Karpas-422 (cell line): ENCODE results near the gene SCARF1. TPM values are rescaled to one million over a fixed set of nuclear protein-coding genes. Genes with fewer than 3 reads are reported as not detected.

Experiments
- DNase-seq: peaks from one replicate; pipeline ENCODE4 v3.0.0-alpha.2; 2015
- H2AFZ ChIP-seq: fragments of 200-600 bp; sonication (generic); 2 replicates; pipeline ENCODE4 v1.6.1; 2014; ENCODE audit warnings: antibody characterized with exemption, low read length, mixed read lengths
- H3K27ac ChIP-seq: fragments of 200-600 bp; sonication (generic); 2 replicates; pipeline ENCODE4 v1.5.1; 2014; ENCODE audit warnings: mild to moderate bottlenecking, low read length, moderate library complexity
- H3K27me3 ChIP-seq: fragments of 200-600 bp; sonication (generic); 2 replicates; pipeline ENCODE4 v1.6.1; 2014; ENCODE audit warnings: low read length, mixed read lengths
- H3K36me3 ChIP-seq: fragments of 200-600 bp; sonication (generic); 2 replicates; pipeline ENCODE4 v1.6.1; 2014; ENCODE audit warnings: low read length, mixed read lengths; ENCODE audit not compliant: insufficient read depth
- H3K4me1 ChIP-seq: fragments of 200-600 bp; sonication (generic); 2 replicates; pipeline ENCODE4 v1.6.1; 2014; ENCODE audit warnings: mild to moderate bottlenecking, low read length, mixed read lengths
- H3K4me2 ChIP-seq: fragments of 200-600 bp; sonication (generic); 2 replicates; pipeline ENCODE4 v1.6.1; 2014; ENCODE audit warnings: low read length, low read depth, mild to moderate bottlenecking; ENCODE audit not compliant: poor library complexity, severe bottlenecking
- H3K4me3 ChIP-seq: fragments of 200-600 bp; sonication (generic); 2 replicates; pipeline ENCODE4 v1.5.1; 2014; ENCODE audit warnings: mild to moderate bottlenecking, antibody characterized with exemption, low read length, mixed read lengths
- H3K79me2 ChIP-seq: fragments of 200-600 bp; sonication (generic); 2 replicates; pipeline ENCODE4 v1.6.1; 2014; ENCODE audit warnings: mild to moderate bottlenecking, low read length, mixed read lengths
- H3K9ac ChIP-seq: fragments of 200-600 bp; sonication (generic); 2 replicates; pipeline ENCODE4 v1.6.0; 2014; ENCODE audit warnings: low read length
- H3K9me2 ChIP-seq: fragments of 200-600 bp; sonication (generic), shearing (Covaris generic); replicated peaks from 2 replicates; pipeline ENCODE4 v1.6.0; 2014; ENCODE audit warnings: mild to moderate bottlenecking, low read length, moderate library complexity; ENCODE audit not compliant: insufficient read depth
- H3K9me3 ChIP-seq: fragments of 300-700, 200-600 bp; sonication (generic); 2 replicates; pipeline ENCODE4 v1.6.1; 2014; ENCODE audit warnings: low read length, mixed read lengths
- H4K20me1 ChIP-seq: fragments of 200-600 bp; sonication (generic); 2 replicates; pipeline ENCODE4 v1.6.1; 2014; ENCODE audit warnings: mild to moderate bottlenecking, antibody characterized with exemption, low read length, low read depth; ENCODE audit not compliant: insufficient read depth
- total RNA-seq: library from RNA; depleted of rRNA; stranded (reverse); fragments of >200 nt; shearing (Covaris generic); gene quantifications from 2 replicates; pipeline ENCODE4 v1.2.3, GENCODE V29; 2014; ENCODE audit warnings: low replicate concordance

The SCARF1 gene
- total RNA-seq, 1 experiment from 2014 or later, result not detected

DNA sequence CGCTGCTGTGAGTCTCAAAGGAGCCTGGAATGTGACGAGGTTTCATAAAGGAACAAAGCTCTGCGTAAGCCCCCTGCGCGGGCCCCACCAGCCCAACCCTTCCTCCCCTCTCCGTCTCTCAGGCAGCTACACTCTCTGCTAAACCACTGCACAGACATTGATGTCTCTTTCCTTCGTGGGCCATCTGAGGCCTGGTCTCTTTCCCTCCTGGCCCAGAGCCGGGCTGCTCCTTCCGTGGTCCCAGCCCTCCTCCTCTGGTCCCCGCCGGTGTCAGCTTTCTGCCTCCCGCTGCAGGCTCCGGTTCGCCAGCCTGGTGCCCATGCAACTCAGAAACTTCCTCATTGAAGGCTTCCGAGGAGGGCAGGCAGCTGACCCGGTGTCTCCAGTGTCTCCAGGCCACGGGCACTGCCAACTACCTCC lies 7.4 kb downstream of the SCARF1 start:
- no peak overlapping the region for H3K27ac ChIP-seq
- H3K9me3 ChIP-seq, result no peaks in the 10 kb centered on the region
- H3K27me3 ChIP-seq, result no peaks in the 10 kb centered on the region
- DNase-seq, result no peak
- no peak overlapping the region for H3K9ac ChIP-seq
- no peaks in the 10 kb centered on the region for H3K36me3 ChIP-seq
- H4K20me1 ChIP-seq, result no peaks in the 10 kb centered on the region
- H3K9me2 ChIP-seq, result no peaks in the 10 kb centered on the region
- H2AFZ ChIP-seq, result no peak overlapping the region
- no peaks in the 10 kb centered on the region for H3K4me1 ChIP-seq
- no peaks in the 10 kb centered on the region for H3K79me2 ChIP-seq
- H3K4me2 ChIP-seq, result no peak overlapping the region
- no peak overlapping the region for H3K4me3 ChIP-seq

DNA sequence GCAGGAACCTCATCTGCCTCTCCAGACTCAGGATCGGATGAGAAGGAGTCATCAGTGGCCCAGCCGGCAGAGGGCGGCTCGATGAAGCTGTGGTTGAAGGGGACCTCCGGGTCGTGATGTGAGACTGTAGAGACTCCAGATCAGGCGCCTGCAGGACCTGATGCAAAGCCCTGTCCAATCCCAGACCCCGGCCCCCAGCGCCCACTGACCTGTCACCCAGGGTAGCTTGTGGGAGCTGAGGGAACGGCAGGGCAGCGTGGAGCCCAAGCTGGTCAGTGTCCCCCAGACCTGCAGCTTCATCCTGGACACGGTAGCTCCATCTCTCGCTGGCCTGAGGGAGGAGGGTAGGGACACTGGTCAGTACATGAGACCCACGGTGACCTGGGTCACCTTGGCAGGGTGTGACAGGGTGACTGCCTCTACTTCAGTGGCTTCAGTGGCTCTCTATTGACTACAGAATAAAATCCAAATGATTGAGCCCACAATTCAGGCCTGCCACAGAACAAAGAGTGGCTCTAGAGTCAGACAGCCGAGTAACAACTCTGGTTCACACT lies 8.7 kb downstream of the SCARF1 start:
- H4K20me1 ChIP-seq, result no peaks in the 10 kb centered on the region
- H3K27me3 ChIP-seq, result no peaks in the 10 kb centered on the region
- H3K4me1 ChIP-seq, result no peaks in the 10 kb centered on the region
- no peak for DNase-seq
- no peak overlapping the region for H3K4me2 ChIP-seq
- H3K9ac ChIP-seq, result no peak overlapping the region
- no peaks in the 10 kb centered on the region for H3K36me3 ChIP-seq
- no peaks in the 10 kb centered on the region for H3K9me2 ChIP-seq
- no peak overlapping the region for H3K4me3 ChIP-seq
- H3K27ac ChIP-seq, result no peak overlapping the region
- H3K79me2 ChIP-seq, result no peaks in the 10 kb centered on the region
- H2AFZ ChIP-seq, result no peak overlapping the region
- no peaks in the 10 kb centered on the region for H3K9me3 ChIP-seq

DNA sequence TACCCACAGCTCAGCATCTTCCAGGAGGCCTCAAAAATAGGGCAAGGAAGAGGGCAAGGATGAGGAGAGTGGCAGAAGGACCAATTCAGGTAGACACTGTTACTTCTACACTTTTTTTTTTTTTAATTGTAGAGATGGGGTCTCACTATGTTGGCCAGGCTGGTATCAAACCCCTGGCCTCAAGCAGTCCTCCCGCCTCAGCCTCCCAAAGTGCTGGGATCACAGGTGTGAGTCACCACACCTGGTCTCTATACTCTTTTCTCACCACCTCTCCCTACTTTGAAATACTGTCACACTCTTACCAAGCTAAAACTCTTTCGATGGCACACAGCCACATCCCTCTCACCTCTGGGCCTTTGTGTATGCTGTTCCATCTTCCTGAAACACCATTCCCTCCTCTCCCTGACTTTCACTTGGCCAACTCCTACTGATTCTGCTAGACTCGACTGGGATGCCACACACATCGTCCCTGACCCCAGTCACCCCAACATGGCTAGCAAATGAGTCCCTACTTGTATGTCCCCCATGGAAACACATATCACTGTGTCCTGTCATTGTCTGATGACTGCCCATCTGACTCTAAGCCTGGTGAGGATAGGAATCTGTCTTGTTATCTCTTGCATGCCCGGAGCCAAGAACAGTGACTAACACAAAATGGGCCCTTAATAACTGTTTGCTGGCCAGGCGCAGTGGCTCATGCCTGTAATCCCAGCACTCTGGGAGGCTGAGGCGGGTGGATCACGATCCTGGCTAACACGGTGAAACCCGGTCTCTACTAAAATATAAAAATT lies 9.7 kb downstream of the SCARF1 start:
- H3K4me1 ChIP-seq, result no peaks in the 10 kb centered on the region
- no peaks in the 10 kb centered on the region for H3K36me3 ChIP-seq
- no peak overlapping the region for H3K4me2 ChIP-seq
- no peaks in the 10 kb centered on the region for H4K20me1 ChIP-seq
- DNase-seq, result no peak
- H3K9me3 ChIP-seq, result no peaks in the 10 kb centered on the region
- H3K27me3 ChIP-seq, result no peaks in the 10 kb centered on the region
- no peaks in the 10 kb centered on the region for H3K9me2 ChIP-seq
- H2AFZ ChIP-seq, result no peak overlapping the region
- no peak overlapping the region for H3K4me3 ChIP-seq
- H3K9ac ChIP-seq, result no peak overlapping the region
- H3K27ac ChIP-seq, result no peak overlapping the region
- H3K79me2 ChIP-seq, result no peaks in the 10 kb centered on the region

DNA sequence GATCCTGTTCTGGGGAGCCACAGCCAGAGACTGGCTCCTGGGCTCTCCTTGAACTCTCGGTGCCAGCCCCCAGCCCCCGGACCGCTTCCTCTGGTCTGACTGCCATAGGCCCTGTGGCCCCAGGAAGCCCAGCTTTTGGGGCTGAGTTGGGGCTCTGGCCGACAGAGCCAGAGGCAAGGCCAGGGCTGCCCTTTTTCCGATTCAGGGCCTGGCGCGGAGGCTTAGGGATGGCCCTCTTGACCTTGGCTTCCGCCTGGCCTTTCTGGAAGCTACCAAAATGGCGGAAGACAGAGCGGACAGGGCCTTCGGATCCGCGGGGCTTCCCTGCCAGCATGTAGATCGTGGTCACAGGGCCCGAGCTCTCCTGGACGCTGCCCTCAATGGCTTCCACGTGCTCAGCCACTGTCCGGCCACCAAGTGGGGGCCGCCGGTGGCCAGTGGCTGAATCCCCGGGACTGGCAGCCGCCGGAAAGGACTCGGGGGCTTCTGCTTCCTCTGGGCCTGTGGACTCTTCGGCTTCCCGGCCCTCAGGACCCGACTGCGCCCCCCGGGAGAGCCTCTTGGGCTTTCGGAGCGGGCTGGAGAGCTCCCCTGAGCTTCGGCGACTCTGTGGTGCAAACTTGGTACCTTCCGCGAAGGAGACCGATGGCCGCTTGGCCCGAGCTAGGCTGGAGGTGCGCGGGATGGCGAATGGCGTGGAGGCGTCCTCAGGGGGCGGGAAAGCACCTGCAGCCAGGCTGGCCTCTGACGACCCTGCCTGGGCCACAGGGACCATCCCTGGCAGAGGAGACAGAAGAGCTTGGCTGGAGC lies 10.5 kb downstream of the SCARF1 start:
- no peaks in the 10 kb centered on the region for H3K4me1 ChIP-seq
- H3K36me3 ChIP-seq, result no peaks in the 10 kb centered on the region
- H3K79me2 ChIP-seq, result no peaks in the 10 kb centered on the region
- no peak overlapping the region for H3K4me3 ChIP-seq
- H4K20me1 ChIP-seq, result no peaks in the 10 kb centered on the region
- H3K9me2 ChIP-seq, result no peaks in the 10 kb centered on the region
- no peak overlapping the region for H3K4me2 ChIP-seq
- no peaks in the 10 kb centered on the region for H3K27me3 ChIP-seq
- no peaks in the 10 kb centered on the region for H3K9me3 ChIP-seq
- DNase-seq, result no peak
- H3K9ac ChIP-seq, result no peak overlapping the region
- no peak overlapping the region for H2AFZ ChIP-seq
- H3K27ac ChIP-seq, result no peak overlapping the region

DNA sequence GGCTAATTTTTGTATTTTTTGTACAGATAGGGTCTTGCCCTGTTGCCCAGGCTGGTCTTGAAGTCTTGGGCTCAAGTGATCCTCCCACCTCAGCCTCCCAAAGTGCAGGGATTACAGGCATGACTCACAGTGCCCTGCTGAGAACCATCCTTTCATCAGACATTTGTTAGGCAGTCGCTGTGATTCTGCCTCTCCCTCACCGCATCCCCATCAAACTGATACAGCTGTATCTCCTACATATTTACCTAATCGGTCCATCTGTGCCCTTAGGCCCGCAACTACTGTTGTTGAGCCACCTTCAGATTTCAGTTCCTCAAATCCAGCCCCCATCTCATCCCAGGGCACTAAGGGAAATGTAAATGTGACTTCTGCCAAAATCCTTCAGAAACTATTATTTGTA lies 14.9 kb downstream of the SCARF1 start:
- Histone ChIP-seq H3K27ac (no peak overlapping the region), H3K79me2 (no peaks in the 10 kb centered on the region), H3K36me3 (no peaks in the 10 kb centered on the region), H3K9ac (no peak overlapping the region), H3K4me1 (peaks cover 35% of the 10 kb centered on the region), H3K27me3 (no peaks in the 10 kb centered on the region), H4K20me1 (no peaks in the 10 kb centered on the region), H2AFZ (no peak overlapping the region), H3K9me3 (no peaks in the 10 kb centered on the region), H3K4me2 (no peak overlapping the region), H3K9me2 (no peaks in the 10 kb centered on the region), H3K4me3 (no peak overlapping the region)
- no peak for DNase-seq

DNA sequence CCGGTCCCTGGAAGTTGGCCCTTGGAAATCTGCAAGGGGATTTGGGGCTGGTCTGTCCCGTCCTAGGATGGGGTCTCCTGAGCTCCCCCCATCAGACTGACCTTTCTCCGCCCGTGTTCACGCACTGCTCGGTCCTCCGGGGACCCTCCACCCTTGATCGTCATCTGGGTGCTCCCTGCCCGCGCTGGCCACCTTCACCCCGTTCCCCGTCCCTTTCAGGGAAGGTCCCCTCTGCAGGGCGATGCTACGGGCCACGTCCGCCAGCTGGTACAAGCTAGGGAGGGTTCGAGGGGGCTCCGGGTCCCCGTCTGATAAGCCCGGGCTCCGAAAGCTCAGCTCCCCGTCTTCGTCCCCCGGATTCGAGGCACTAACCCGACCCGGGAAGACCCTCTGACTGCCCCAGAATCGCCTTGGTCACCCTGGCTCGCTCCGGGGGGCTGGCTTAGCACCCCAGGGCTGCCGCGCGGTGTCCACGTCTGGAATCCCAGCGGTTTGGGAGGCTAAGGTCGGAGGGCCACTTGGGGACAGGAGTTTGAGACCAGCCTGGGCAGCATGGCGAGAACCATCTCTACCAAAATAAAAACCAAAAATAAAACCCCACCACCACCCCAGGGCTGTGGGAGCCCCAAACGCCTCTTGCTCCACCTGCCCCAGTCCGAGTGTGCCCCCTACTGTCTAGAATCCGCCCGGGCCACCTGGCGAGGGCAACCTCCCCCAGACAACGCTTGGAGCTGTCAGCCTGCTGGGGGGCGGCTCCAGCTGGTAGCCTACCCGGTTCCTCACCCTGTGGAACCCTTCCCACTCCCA lies 15.8 kb downstream of the SCARF1 start:
- Histone ChIP-seq H3K4me2 (peak overlapping the region; percentile 76), H3K79me2 (no peaks in the 10 kb centered on the region), H3K9me3 (no peaks in the 10 kb centered on the region), H3K9me2 (no peaks in the 10 kb centered on the region), H3K4me1 (peaks cover 44% of the 10 kb centered on the region), H3K9ac (peak overlapping the region; percentile 83), H3K4me3 (peak overlapping the region; percentile 96), H3K27me3 (no peaks in the 10 kb centered on the region), H3K27ac (peak overlapping the region; percentile 76), H3K36me3 (no peaks in the 10 kb centered on the region), H2AFZ (peak overlapping the region; percentile 44; the same call in 1 of the 2 replicates), H4K20me1 (no peaks in the 10 kb centered on the region)
- DNase-seq, result peak; percentile 95

DNA sequence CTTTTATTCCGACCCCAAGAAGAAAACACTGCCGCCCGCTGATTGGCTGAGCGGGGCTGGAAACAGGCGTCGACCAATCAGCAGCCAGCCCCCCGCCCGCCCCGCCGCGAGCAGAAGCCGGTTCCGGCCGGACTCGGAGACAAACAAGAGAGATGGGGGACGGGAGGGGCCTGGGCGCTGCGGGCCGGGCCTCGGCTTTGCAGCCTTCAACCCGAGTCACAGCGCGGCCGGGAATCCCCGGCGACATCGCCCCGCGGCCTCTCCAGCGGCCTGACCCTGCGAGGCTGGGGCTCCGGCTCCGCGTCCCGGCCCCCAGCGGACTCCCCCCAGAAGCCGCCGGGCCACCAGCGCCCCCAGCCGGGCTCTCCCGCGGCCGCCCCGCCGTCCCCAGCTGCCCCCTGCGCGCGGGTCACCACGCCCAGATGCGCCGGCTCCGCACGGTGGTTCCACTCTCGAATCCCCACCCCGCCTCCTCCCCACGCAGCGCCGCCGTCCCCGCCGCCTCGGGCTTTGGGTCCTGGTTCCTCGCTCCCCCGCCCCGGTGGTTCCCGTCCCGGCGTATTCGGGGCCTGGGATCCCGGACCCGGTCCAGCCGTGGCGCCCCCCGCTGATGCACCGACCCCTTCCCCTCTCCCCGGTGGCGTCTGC lies 16.6 kb downstream of the SCARF1 start:
- H3K4me1 ChIP-seq, result peaks cover 45% of the 10 kb centered on the region
- no peaks in the 10 kb centered on the region for H4K20me1 ChIP-seq
- H3K27me3 ChIP-seq, result no peaks in the 10 kb centered on the region
- no peaks in the 10 kb centered on the region for H3K79me2 ChIP-seq
- H3K36me3 ChIP-seq, result no peaks in the 10 kb centered on the region
- peak overlapping the region; percentile 76 for H3K4me2 ChIP-seq
- DNase-seq, result peak; percentile 98
- peak overlapping the region; percentile 96 for H3K4me3 ChIP-seq
- H3K9ac ChIP-seq, result peak overlapping the region; percentile 83
- H3K27ac ChIP-seq, result peak overlapping the region; percentile 76
- H2AFZ ChIP-seq, result peak overlapping the region; percentile 44; the same call in 1 of the 2 replicates
- no peaks in the 10 kb centered on the region for H3K9me2 ChIP-seq
- no peaks in the 10 kb centered on the region for H3K9me3 ChIP-seq
